HEK293T (cell line): ENCODE results near the gene SLC39A12.

ENCODE experiments used
- BHLHE40 ChIP-seq: fragments of 450-650 bp; IDR thresholded peaks from 2 replicates; pipeline ENCODE4 v1.6.1; 2016; ENCODE audit warnings: mild to moderate bottlenecking, moderate library complexity, borderline replicate concordance
- ELF4 ChIP-seq: fragments of 450-650 bp; IDR thresholded peaks from 2 replicates; pipeline ENCODE4 v1.6.1; 2017; ENCODE audit warnings: antibody characterized with exemption
- FOXA1 ChIP-seq: fragments of 450-650 bp; IDR thresholded peaks from 2 replicates; pipeline ENCODE4 v1.6.1; 2016; ENCODE audit warnings: mild to moderate bottlenecking
- FOXM1 ChIP-seq: fragments of 450-650 bp; IDR thresholded peaks from 2 replicates; pipeline ENCODE4 v1.6.1; 2017; ENCODE audit warnings: mild to moderate bottlenecking, borderline replicate concordance
- LEF1 ChIP-seq: fragments of 450-650 bp; IDR thresholded peaks from 2 replicates; pipeline ENCODE4 v1.6.1; 2017; ENCODE audit warnings: mild to moderate bottlenecking, borderline replicate concordance
- ZNF384 ChIP-seq: fragments of 450-650 bp; IDR thresholded peaks from 2 replicates; pipeline ENCODE4 v1.6.1; 2016

GRCh38 chr10:18056583-18056982, 104.9 kb downstream of the SLC39A12 start:
- TF ChIP-seq BHLHE40 (no peak), LEF1 (no peak), ELF4 (no peak), ZNF384 (no peak), FOXM1 (no peak), FOXA1 (no peak)
